Fibroblast of lung (primary cell): ENCODE data around the gene FHIT. TPM values are rescaled to one million over a fixed set of nuclear protein-coding genes. Genes with fewer than 3 reads are reported as not detected.

Experiments
- DNase-seq, 2 donors: peaks; one replicate each; pipeline versions ENCODE4 v3.0.0 to v3.0.0-alpha.2; 2010; ENCODE audit warnings: low read depth in 2 of 2
- H2AFZ ChIP-seq: 2 replicates; pipeline ENCODE4 v1.5.1; 2012; ENCODE audit warnings: low read length, control low read depth, inconsistent platforms
- H3K27ac ChIP-seq: 2 replicates; pipeline ENCODE4 v1.5.1; 2011; ENCODE audit warnings: low read length, control low read depth; ENCODE audit not compliant: insufficient read depth
- H3K27me3 ChIP-seq: 2 replicates; pipeline ENCODE4 v1.5.1; 2011; ENCODE audit warnings: mild to moderate bottlenecking, low read length; ENCODE audit not compliant: control insufficient read depth, insufficient read depth
- H3K36me3 ChIP-seq: 2 replicates; pipeline ENCODE4 v1.5.1; 2011; ENCODE audit warnings: low read length; ENCODE audit not compliant: control insufficient read depth, insufficient read depth
- H3K4me1 ChIP-seq: 2 replicates; pipeline ENCODE4 v1.5.1; 2011; ENCODE audit warnings: low read length; ENCODE audit not compliant: control insufficient read depth, insufficient read depth; ENCODE audit errors: extremely low read depth
- H3K4me2 ChIP-seq: 2 replicates; pipeline ENCODE4 v1.5.1; 2011; ENCODE audit warnings: low read length, control low read depth; ENCODE audit not compliant: insufficient read depth; ENCODE audit errors: extremely low read depth
- H3K4me3 ChIP-seq, 4 experiments: fragments of 200-600 bp in 1 of 4; sonication (generic) in 1 of 4; replicated peaks in 1 of 4; 2 replicates each; pipeline ENCODE4 v1.5.1; 2011 to 2016; ENCODE audit warnings: low read length in 4 of 4, low read depth in 3 of 4, mild to moderate bottlenecking in 3 of 4, control low read depth in 2 of 4, inconsistent platforms in 1 of 4, mixed read lengths in 1 of 4; ENCODE audit not compliant: insufficient read depth in 1 of 4; ENCODE audit errors: control extremely low read depth in 1 of 4
- H3K79me2 ChIP-seq: 2 replicates; pipeline ENCODE4 v1.5.1; 2012; ENCODE audit warnings: mild to moderate bottlenecking, low read length, inconsistent platforms; ENCODE audit not compliant: control insufficient read depth, insufficient read depth
- H3K9ac ChIP-seq: 2 replicates; pipeline ENCODE4 v1.5.1; 2011; ENCODE audit warnings: mild to moderate bottlenecking, low read length, control low read depth; ENCODE audit not compliant: insufficient read depth
- H3K9me3 ChIP-seq: 2 replicates; pipeline ENCODE4 v1.5.1; 2012; ENCODE audit warnings: low read depth, low read length; ENCODE audit not compliant: control insufficient read depth, insufficient read depth
- H4K20me1 ChIP-seq: 2 replicates; pipeline ENCODE4 v1.5.1; 2011; ENCODE audit warnings: low read length; ENCODE audit not compliant: control insufficient read depth, insufficient read depth; ENCODE audit errors: extremely low read depth
- EZH2 ChIP-seq: IDR thresholded peaks from 2 replicates; pipeline ENCODE4 v1.5.1; 2012; ENCODE audit warnings: low read length, control low read depth, mild to moderate bottlenecking; ENCODE audit errors: missing control alignments
- polyA plus RNA-seq, 2 donors: library from polyadenylated mRNA; depleted of rRNA in 1 of 2; stranded (reverse) in 1 of 2; unstranded in 1 of 2; fragments of >200 nt; gene quantifications; 2 replicates each; pipeline ENCODE4 v1.2.1, GENCODE V29; 2011 to 2012; ENCODE audit warnings: missing spikeins in 1 of 2
- total RNA-seq: library from RNA; depleted of rRNA; stranded (reverse); fragments of >200 nt; gene quantifications from 2 replicates; pipeline ENCODE4 v1.2.1, GENCODE V29; 2014
- TF ChIP-seq, protein P1 (sequence below), 2 donors: IDR thresholded peaks in 1 of 2; conservative IDR thresholded peaks in 1 of 2; 1 replicate in 1 of 2; 2 replicates in 1 of 2; pipeline ENCODE4 v1.5.1; 2011 to 2012; ENCODE audit warnings: low read length in 2 of 2, control low read depth in 1 of 2, inconsistent platforms in 1 of 2, low read depth in 1 of 2, mild to moderate bottlenecking in 1 of 2

Gene FHIT
- total and polyA plus RNA-seq, 2 donors (not counting 1 experiment from before 2014, with no cell fraction given), result 0.79 to 2.1 TPM

DNA sequence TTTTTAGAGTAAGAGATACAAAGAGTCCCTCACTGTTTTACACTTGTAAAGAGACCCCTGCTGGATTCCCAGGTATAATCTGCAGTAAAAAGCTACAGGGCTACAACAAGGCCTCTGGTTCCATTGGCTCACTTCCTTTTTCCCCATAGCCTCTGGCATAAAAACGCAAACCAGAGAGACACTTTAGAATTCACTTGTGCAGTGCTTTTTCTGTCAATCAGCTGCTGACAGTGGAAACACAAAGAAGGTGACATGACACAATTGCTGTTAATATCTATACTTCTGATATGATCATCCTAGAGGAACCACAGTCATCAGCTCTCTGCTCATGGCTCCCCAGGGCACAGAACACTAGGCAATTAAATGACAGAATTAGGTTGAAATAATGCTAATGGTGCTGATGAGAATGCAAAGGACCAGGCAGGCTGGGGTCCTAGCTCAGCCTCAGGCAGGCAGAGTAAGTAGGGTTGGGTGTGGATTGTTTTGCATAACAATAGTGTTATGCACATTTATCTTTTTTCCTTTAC, 1533.5 kb downstream of the FHIT start:
- no peaks in the 10 kb centered on the region for H3K36me3 ChIP-seq
- TF ChIP-seq EZH2, result no peak
- TF ChIP-seq, protein P1, sequence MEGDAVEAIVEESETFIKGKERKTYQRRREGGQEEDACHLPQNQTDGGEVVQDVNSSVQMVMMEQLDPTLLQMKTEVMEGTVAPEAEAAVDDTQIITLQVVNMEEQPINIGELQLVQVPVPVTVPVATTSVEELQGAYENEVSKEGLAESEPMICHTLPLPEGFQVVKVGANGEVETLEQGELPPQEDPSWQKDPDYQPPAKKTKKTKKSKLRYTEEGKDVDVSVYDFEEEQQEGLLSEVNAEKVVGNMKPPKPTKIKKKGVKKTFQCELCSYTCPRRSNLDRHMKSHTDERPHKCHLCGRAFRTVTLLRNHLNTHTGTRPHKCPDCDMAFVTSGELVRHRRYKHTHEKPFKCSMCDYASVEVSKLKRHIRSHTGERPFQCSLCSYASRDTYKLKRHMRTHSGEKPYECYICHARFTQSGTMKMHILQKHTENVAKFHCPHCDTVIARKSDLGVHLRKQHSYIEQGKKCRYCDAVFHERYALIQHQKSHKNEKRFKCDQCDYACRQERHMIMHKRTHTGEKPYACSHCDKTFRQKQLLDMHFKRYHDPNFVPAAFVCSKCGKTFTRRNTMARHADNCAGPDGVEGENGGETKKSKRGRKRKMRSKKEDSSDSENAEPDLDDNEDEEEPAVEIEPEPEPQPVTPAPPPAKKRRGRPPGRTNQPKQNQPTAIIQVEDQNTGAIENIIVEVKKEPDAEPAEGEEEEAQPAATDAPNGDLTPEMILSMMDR (conservative IDR thresholded peaks at IDR 0.05 in 1 of 2, IDR thresholded peaks at IDR 0.05 in 1 of 2; ENCODE audit: low read depth in 1 of 2, low read length in 2 of 2), result no peak
- no peak overlapping the region for H2AFZ ChIP-seq
- H4K20me1 ChIP-seq, result no peaks in the 10 kb centered on the region
- no peak for DNase-seq
- H3K79me2 ChIP-seq, result no peaks in the 10 kb centered on the region
- H3K9me3 ChIP-seq, result no peaks in the 10 kb centered on the region
- H3K4me2 ChIP-seq, result no peak overlapping the region
- H3K4me1 ChIP-seq, result no peaks in the 10 kb centered on the region
- H3K9ac ChIP-seq, result no peak overlapping the region
- no peak overlapping the region for H3K4me3 ChIP-seq
- no peak overlapping the region for H3K27ac ChIP-seq
- H3K27me3 ChIP-seq, result no peaks in the 10 kb centered on the region

- H3K4me2 ChIP-seq, result no peak overlapping the region
- TF ChIP-seq EZH2, result no peak
- TF ChIP-seq, protein P1 (conservative IDR thresholded peaks at IDR 0.05 in 1 of 2, IDR thresholded peaks at IDR 0.05 in 1 of 2; ENCODE audit: low read depth in 1 of 2, low read length in 2 of 2), result no peak
- H3K79me2 ChIP-seq, result no peaks in the 10 kb centered on the region
- no peak overlapping the region for H2AFZ ChIP-seq
- H3K4me3 ChIP-seq, result no peak overlapping the region
- no peaks in the 10 kb centered on the region for H3K4me1 ChIP-seq
- no peak overlapping the region for H3K9ac ChIP-seq
- H4K20me1 ChIP-seq, result no peaks in the 10 kb centered on the region
- no peak for DNase-seq
- no peaks in the 10 kb centered on the region for H3K9me3 ChIP-seq
- H3K36me3 ChIP-seq, result no peaks in the 10 kb centered on the region
- H3K27me3 ChIP-seq, result no peaks in the 10 kb centered on the region
- H3K27ac ChIP-seq, result no peak overlapping the region
Observed at GRCh38 chr3:59714066-59714465, 1537.2 kb downstream of the FHIT start.

DNA sequence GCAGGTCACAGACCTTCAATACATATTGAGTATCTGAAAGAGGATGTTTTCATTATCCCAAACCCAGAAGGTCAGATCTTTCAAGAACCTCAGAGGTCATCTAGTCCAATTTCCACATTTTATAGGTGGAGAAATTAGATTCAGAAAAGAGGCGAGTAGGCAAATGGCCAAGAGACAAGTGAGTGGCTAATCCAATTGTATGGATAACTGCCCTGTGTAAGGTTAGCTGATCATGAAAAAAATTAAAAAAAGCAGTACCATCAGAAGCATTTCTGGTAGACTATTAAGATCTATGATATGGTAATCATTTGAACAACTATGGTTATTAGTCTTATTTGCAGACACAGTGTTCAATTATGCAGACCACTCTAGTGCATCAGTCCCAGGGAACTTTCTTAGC, 1540.7 kb downstream of the FHIT start:
- H3K4me1 ChIP-seq, result no peaks in the 10 kb centered on the region
- H3K27ac ChIP-seq, result no peak overlapping the region
- H3K36me3 ChIP-seq, result no peaks in the 10 kb centered on the region
- no peaks in the 10 kb centered on the region for H3K79me2 ChIP-seq
- no peak overlapping the region for H3K4me3 ChIP-seq
- no peaks in the 10 kb centered on the region for H3K27me3 ChIP-seq
- H3K4me2 ChIP-seq, result no peak overlapping the region
- H4K20me1 ChIP-seq, result no peaks in the 10 kb centered on the region
- no peak overlapping the region for H3K9ac ChIP-seq
- H2AFZ ChIP-seq, result no peak overlapping the region
- H3K9me3 ChIP-seq, result no peaks in the 10 kb centered on the region
- TF ChIP-seq EZH2, result no peak
- TF ChIP-seq, protein P1 (conservative IDR thresholded peaks at IDR 0.05 in 1 of 2, IDR thresholded peaks at IDR 0.05 in 1 of 2; ENCODE audit: low read depth in 1 of 2, low read length in 2 of 2), result no peak
- DNase-seq, result no peak
